H1 (cell line): Measurements from ENCODE around the gene CAMTA2. TPM values are rescaled to one million over a fixed set of nuclear protein-coding genes. Genes with fewer than 3 reads are reported as not detected.

Experiments
- CTCF ChIA-PET: fragments of 300-600 bp; sonication (Branson Sonifier 250); formaldehyde crosslinking; loops from one replicate; lab custom pipeline; 2021; ENCODE audit not compliant: partially characterized antibody; lab: Charles Lee
- POLR2A ChIA-PET: fragments of 300-600 bp; sonication (Branson Sonifier 250); formaldehyde crosslinking; loops from one replicate; lab custom pipeline; 2021; ENCODE audit warnings: inconsistent platforms; ENCODE audit not compliant: partially characterized antibody; lab: Charles Lee
- DNase-seq, 2 experiments: peaks; one replicate each; pipeline versions ENCODE4 v3.0.0 to v3.0.0-alpha.2; 2010 to 2022; ENCODE audit warnings: low spot score in 2 of 2, low read depth in 1 of 2, mixed read lengths in 1 of 2
- FAIRE-seq: peaks from 2 replicates; lab custom pipeline; 2011; peaks lifted over from hg19 to GRCh38; lab: Jason Lieb, UNC
- H2AFZ ChIP-seq: 2 replicates; pipeline ENCODE4 v1.8.1; 2012; ENCODE audit warnings: low read length, inconsistent platforms
- H2AK5ac ChIP-seq: 2 replicates; pipeline ENCODE4 v1.6.1; 2013; ENCODE audit warnings: low read depth, low read length
- H2BK120ac ChIP-seq: replicated peaks from 2 replicates; pipeline ENCODE3; 2013; ENCODE audit warnings: low read depth, low read length, inconsistent platforms
- H2BK12ac ChIP-seq: 2 replicates; pipeline ENCODE4 v1.6.1; 2013; ENCODE audit warnings: low read depth, low read length
- H2BK15ac ChIP-seq: 2 replicates; pipeline ENCODE4 v1.6.1; 2013; ENCODE audit warnings: low read length
- H2BK20ac ChIP-seq: 2 replicates; pipeline ENCODE4 v1.6.1; 2013; ENCODE audit warnings: low read length
- H2BK5ac ChIP-seq: 2 replicates; pipeline ENCODE4 v1.6.1; 2013; ENCODE audit warnings: low read depth, low read length
- H3K14ac ChIP-seq: 2 replicates; pipeline ENCODE4 v1.6.1; 2013; ENCODE audit warnings: inconsistent platforms; ENCODE audit not compliant: insufficient read length
- H3K18ac ChIP-seq: 2 replicates; pipeline ENCODE4 v1.6.1; 2013; ENCODE audit warnings: low read length; ENCODE audit errors: extremely low read depth
- H3K23ac ChIP-seq: 2 replicates; pipeline ENCODE4 v1.6.1; 2013; ENCODE audit warnings: inconsistent platforms; ENCODE audit not compliant: insufficient read length
- H3K23me2 ChIP-seq: 2 replicates; pipeline ENCODE4 v1.6.1; 2013; ENCODE audit warnings: low read depth, low read length
- H3K27ac ChIP-seq: 2 replicates; pipeline ENCODE4 v1.6.1; 2011; ENCODE audit warnings: low read depth, low read length, inconsistent platforms
- H3K27me3 ChIP-seq, 4 experiments: replicated peaks in 1 of 4; 1 replicate in 1 of 4; 2 replicates in 3 of 4; pipeline versions ENCODE4 v1.6.1 to v1.8.1; 2011 to 2013; ENCODE audit warnings: low read length in 3 of 4, mild to moderate bottlenecking in 3 of 4, inconsistent platforms in 2 of 4, mixed read lengths in 2 of 4, moderate library complexity in 1 of 4; ENCODE audit not compliant: control insufficient read depth in 3 of 4, insufficient read depth in 3 of 4; ENCODE audit errors: extremely low read depth in 1 of 4
- H3K36me3 ChIP-seq, 4 experiments: 2 replicates each; pipeline versions ENCODE4 v1.6.1 to v1.8.1; 2011 to 2013; ENCODE audit warnings: mild to moderate bottlenecking in 4 of 4, low read length in 3 of 4, moderate library complexity in 2 of 4, control low read depth in 1 of 4, inconsistent platforms in 1 of 4; ENCODE audit not compliant: insufficient read depth in 4 of 4, control insufficient read depth in 2 of 4
- H3K4ac ChIP-seq: replicated peaks from 2 replicates; pipeline ENCODE3; 2013; ENCODE audit warnings: low read length, low read depth, mixed read lengths, inconsistent platforms; ENCODE audit not compliant: insufficient read length
- H3K4me1 ChIP-seq, 4 experiments: replicated peaks in 1 of 4; 1 replicate in 1 of 4; 2 replicates in 3 of 4; pipeline versions ENCODE4 v1.6.1 to v1.8.1; 2011 to 2013; ENCODE audit warnings: low read length in 3 of 4, inconsistent platforms in 2 of 4, mixed read lengths in 1 of 4; ENCODE audit not compliant: insufficient read depth in 4 of 4, control insufficient read depth in 3 of 4
- H3K4me2 ChIP-seq, 2 experiments: 2 replicates each; pipeline versions ENCODE4 v1.6.1 to v1.8.1; 2011 to 2013; ENCODE audit warnings: low read depth in 2 of 2, low read length in 2 of 2, control low read depth in 1 of 2, inconsistent platforms in 1 of 2, mild to moderate bottlenecking in 1 of 2; ENCODE audit not compliant: insufficient read depth in 1 of 2
- H3K4me3 ChIP-seq, 4 experiments: fragments of 200-600, 300-600 bp in 1 of 4; sonication (generic), shearing (Covaris generic), sonication (Bioruptor Twin) in 1 of 4; 2 replicates each; pipeline versions ENCODE4 v1.5.1 to v1.8.1; 2011 to 2016; ENCODE audit warnings: low read length in 4 of 4, low read depth in 3 of 4, control low read depth in 2 of 4, inconsistent platforms in 2 of 4, mild to moderate bottlenecking in 2 of 4, mixed read lengths in 1 of 4, moderate library complexity in 1 of 4; ENCODE audit not compliant: insufficient read depth in 2 of 4; ENCODE audit errors: extremely low read depth in 1 of 4
- H3K56ac ChIP-seq: replicated peaks from 2 replicates; pipeline ENCODE3; 2013; ENCODE audit warnings: low read depth, mild to moderate bottlenecking, mixed read lengths, low read length, inconsistent platforms; ENCODE audit not compliant: insufficient read length
- H3K79me1 ChIP-seq: 2 replicates; pipeline ENCODE4 v1.6.1; 2013; ENCODE audit warnings: low read depth, low read length, control low read depth
- H3K79me2 ChIP-seq, 2 experiments: 2 replicates each; pipeline versions ENCODE4 v1.6.1 to v1.8.1; 2012 to 2013; ENCODE audit warnings: low read length in 2 of 2, mild to moderate bottlenecking in 2 of 2, inconsistent platforms in 1 of 2; ENCODE audit not compliant: insufficient read depth in 2 of 2, control insufficient read depth in 1 of 2
- H3K9ac ChIP-seq, 4 experiments: replicated peaks in 1 of 4; 1 replicate in 1 of 4; 2 replicates in 3 of 4; pipeline versions ENCODE4 v1.6.1 to v1.8.1; 2011 to 2013; ENCODE audit warnings: low read depth in 3 of 4, low read length in 3 of 4, control low read depth in 2 of 4, mild to moderate bottlenecking in 2 of 4, moderate library complexity in 2 of 4, inconsistent platforms in 1 of 4; ENCODE audit errors: extremely low read depth in 1 of 4
- H3K9me3 ChIP-seq, 2 experiments: 2 replicates each; pipeline versions ENCODE4 v1.6.1 to v1.8.1; 2012 to 2013; ENCODE audit warnings: mild to moderate bottlenecking in 2 of 2, moderate library complexity in 2 of 2, control low read depth in 1 of 2, inconsistent platforms in 1 of 2, low read depth in 1 of 2, low read length in 1 of 2, mixed read lengths in 1 of 2; ENCODE audit not compliant: insufficient read depth in 2 of 2
- H4K20me1 ChIP-seq, 2 experiments: replicated peaks in 1 of 2; 2 replicates each; pipeline versions ENCODE3 to v1.8.1; 2011 to 2013; ENCODE audit warnings: inconsistent platforms in 2 of 2, low read length in 2 of 2, mild to moderate bottlenecking in 1 of 2; ENCODE audit not compliant: insufficient read depth in 2 of 2, control insufficient read depth in 1 of 2
- H4K5ac ChIP-seq: 2 replicates; pipeline ENCODE4 v1.6.1; 2013; ENCODE audit warnings: low read length, low read depth, mixed read lengths, inconsistent platforms; ENCODE audit not compliant: insufficient read length
- H4K8ac ChIP-seq: 2 replicates; pipeline ENCODE4 v1.8.0; 2013; ENCODE audit warnings: mild to moderate bottlenecking, moderate library complexity, low read length, inconsistent platforms; ENCODE audit not compliant: insufficient read depth; ENCODE audit errors: extremely low read depth
- H4K91ac ChIP-seq: replicated peaks from 2 replicates; pipeline ENCODE3; 2013; ENCODE audit warnings: low read length, mixed read lengths, inconsistent platforms; ENCODE audit not compliant: insufficient read length
- BACH1 ChIP-seq: IDR thresholded peaks from 2 replicates; pipeline ENCODE4 v1.6.1; 2012; ENCODE audit warnings: low read length, improper control_type of control experiment
- GABPA ChIP-seq: IDR thresholded peaks from 2 replicates; pipeline ENCODE4 v1.6.1; 2011; ENCODE audit warnings: mild to moderate bottlenecking, low read length, moderate library complexity, borderline replicate concordance; ENCODE audit not compliant: insufficient read depth
- NRF1 ChIP-seq: IDR thresholded peaks from 2 replicates; pipeline ENCODE4 v1.6.1; 2011; ENCODE audit warnings: mild to moderate bottlenecking, low read depth, low read length, improper control_type of control experiment
- PHF8 ChIP-seq: fragments of 200-600 bp; sonication (generic); conservative IDR thresholded peaks from 2 replicates; pipeline ENCODE4 v1.7.1; 2012; ENCODE audit warnings: low read depth, mild to moderate bottlenecking, inconsistent platforms, low read length, moderate library complexity
- RBBP5 ChIP-seq: IDR thresholded peaks from 2 replicates; pipeline ENCODE4 v1.7.1; 2012; ENCODE audit warnings: low read depth, mild to moderate bottlenecking, inconsistent platforms, low read length, moderate library complexity, borderline replicate concordance
- WGBS, 2 experiments: shearing (Covaris generic) in 1 of 2; methylation state at CpG; one replicate each; pipeline versions ENCODE4 v1.1.6 to v1.1.7; 2013 to 2015; ENCODE audit warnings: low lambda C conversion rate in 2 of 2, mixed read lengths in 2 of 2, inconsistent platforms in 1 of 2, low coverage in 1 of 2, missing lambda C conversion rate in 1 of 2; ENCODE audit not compliant: insufficient replicate concordance in 2 of 2, insufficient coverage in 1 of 2, insufficient read length in 1 of 2; ENCODE audit errors: extremely low coverage in 1 of 2, missing lambda C conversion rate in 1 of 2; 5-methylcytosine and 5-hydroxymethylcytosine counted together
- polyA plus RNA-seq, 7 experiments: library from polyadenylated mRNA; depleted of rRNA in 3 of 7; stranded (reverse) in 5 of 7; unstranded in 2 of 7; fragments of >200 nt in 5 of 7; fragments of 200-250 nt in 2 of 7; gene quantifications; 1 replicate in 5 of 7; 2 replicates in 1 of 7; 4 replicates in 1 of 7; pipeline versions ENCODE4 v1.2.1 to v1.2.3, GENCODE V29; 2011 to 2013; ENCODE audit warnings: missing spikeins in 2 of 7, mixed read lengths in 2 of 7
- total RNA-seq: library from RNA; stranded (reverse); fragmentation: NEBNext Ultra II Directional; extraction: Animal tissue kit (Norgen Biotek cat#: 25700); gene quantifications from 2 replicates; pipeline ENCODE4 v1.2.1, GENCODE V29; 2021
- TF ChIP-seq, protein P1 (sequence below), 3 experiments: IDR thresholded peaks; 1 replicate in 2 of 3; 2 replicates in 1 of 3; pipeline versions ENCODE4 v1.5.1 to v1.6.1; 2011; ENCODE audit warnings: low read length in 3 of 3, mild to moderate bottlenecking in 3 of 3, inconsistent platforms in 2 of 3, low read depth in 1 of 3, moderate library complexity in 1 of 3; ENCODE audit not compliant: insufficient read depth in 1 of 3; ENCODE audit errors: control extremely low read depth in 1 of 3

Gene CAMTA2
- total and polyA plus RNA-seq, 2 of the 8 experiments (the other 6 are each of a cell fraction or from before 2014, with no cell fraction given), result 5.5 to 12.0 TPM

DNA sequence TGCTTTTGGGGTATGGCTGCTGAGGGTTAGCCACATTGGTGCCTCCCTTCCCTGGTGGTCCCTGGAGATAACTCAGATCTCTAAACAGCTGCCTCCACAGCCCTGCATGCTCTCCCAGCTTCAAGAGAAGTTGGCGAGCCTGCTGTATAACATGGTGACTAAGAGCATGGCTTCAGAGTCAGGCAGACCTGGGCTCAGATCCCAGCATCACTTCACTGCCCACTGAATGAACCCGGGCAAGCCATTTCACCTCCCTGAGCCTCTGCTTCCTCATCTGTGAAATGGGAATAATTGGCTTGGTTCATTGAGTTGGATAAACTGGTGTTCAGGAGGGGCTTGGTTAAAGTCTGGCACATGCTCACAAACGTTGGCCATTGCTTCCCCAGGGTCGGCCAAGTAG lies 26.9 kb upstream of the CAMTA2 start:
- Histone ChIP-seq H3K18ac (no peak overlapping the region), H4K91ac (no peak overlapping the region)
- TF ChIP-seq NRF1 (no peak), GABPA (no peak), PHF8 (no peak), BACH1 (no peak), RBBP5 (no peak)
- TF ChIP-seq, protein P1, sequence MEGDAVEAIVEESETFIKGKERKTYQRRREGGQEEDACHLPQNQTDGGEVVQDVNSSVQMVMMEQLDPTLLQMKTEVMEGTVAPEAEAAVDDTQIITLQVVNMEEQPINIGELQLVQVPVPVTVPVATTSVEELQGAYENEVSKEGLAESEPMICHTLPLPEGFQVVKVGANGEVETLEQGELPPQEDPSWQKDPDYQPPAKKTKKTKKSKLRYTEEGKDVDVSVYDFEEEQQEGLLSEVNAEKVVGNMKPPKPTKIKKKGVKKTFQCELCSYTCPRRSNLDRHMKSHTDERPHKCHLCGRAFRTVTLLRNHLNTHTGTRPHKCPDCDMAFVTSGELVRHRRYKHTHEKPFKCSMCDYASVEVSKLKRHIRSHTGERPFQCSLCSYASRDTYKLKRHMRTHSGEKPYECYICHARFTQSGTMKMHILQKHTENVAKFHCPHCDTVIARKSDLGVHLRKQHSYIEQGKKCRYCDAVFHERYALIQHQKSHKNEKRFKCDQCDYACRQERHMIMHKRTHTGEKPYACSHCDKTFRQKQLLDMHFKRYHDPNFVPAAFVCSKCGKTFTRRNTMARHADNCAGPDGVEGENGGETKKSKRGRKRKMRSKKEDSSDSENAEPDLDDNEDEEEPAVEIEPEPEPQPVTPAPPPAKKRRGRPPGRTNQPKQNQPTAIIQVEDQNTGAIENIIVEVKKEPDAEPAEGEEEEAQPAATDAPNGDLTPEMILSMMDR (IDR thresholded peaks at IDR 0.05; ENCODE audit: control extremely low read depth in 1 of 3, insufficient read depth in 1 of 3, low read depth in 1 of 3, low read length in 3 of 3), result no peak
- TF ChIP-seq, all 59 proteins: peak for 0
- ChIA-PET CTCF (no interaction called here), POLR2A (interaction anchor here (1.1 to 2.0 kb wide), 4 partner anchors 8 to 33 kb away, joined by 3 to 8 read pairs (median 6); no protein-coding TSS in a partner anchor)
- H3K9ac ChIP-seq, result no peak overlapping the region
- H2BK120ac ChIP-seq, result no peak overlapping the region
- no peak overlapping the region for H3K27ac ChIP-seq
- no peak overlapping the region for H4K5ac ChIP-seq
- H2BK5ac ChIP-seq, result no peak overlapping the region
- no peaks in the 10 kb centered on the region for H3K79me1 ChIP-seq
- no peak for FAIRE-seq
- no peaks in the 10 kb centered on the region for H3K9me3 ChIP-seq
- peaks cover 9 to 37% (median 19%) of the 10 kb centered on the region in 4 experiments; a peak in 7 of 8 replicates for H3K36me3 ChIP-seq
- H3K4me1 ChIP-seq, result no peaks in the 10 kb centered on the region
- no peak overlapping the region for H3K23ac ChIP-seq
- no peak overlapping the region for H3K4me2 ChIP-seq
- no peaks in the 10 kb centered on the region for H3K23me2 ChIP-seq
- no peak overlapping the region for H3K56ac ChIP-seq
- no peak for DNase-seq
- H3K4me3 ChIP-seq, result no peak overlapping the region
- WGBS, 2 experiments, result 78% methylated on average over 4 of the region's 4 CpGs; no CpG with 5 or more reads in 1 of the 2 experiments
- no peak overlapping the region for H2AFZ ChIP-seq
- H4K20me1 ChIP-seq, result peaks cover 0 to 7% of the 10 kb centered on the region in 2 experiments
- no peak overlapping the region for H2BK12ac ChIP-seq
- no peak overlapping the region for H4K8ac ChIP-seq
- H3K79me2 ChIP-seq, result no peaks in the 10 kb centered on the region
- H2BK20ac ChIP-seq, result no peak overlapping the region
- H2AK5ac ChIP-seq, result no peak overlapping the region
- H3K14ac ChIP-seq, result no peak overlapping the region
- H3K27me3 ChIP-seq, result no peaks in the 10 kb centered on the region
- no peak overlapping the region for H3K4ac ChIP-seq
- H2BK15ac ChIP-seq, result no peak overlapping the region
